SH-SY5Y (cell line): Measurements from ENCODE around the gene CASQ2.

ENCODE experiments used
- GATA2 ChIP-seq: IDR thresholded peaks from 2 replicates; pipeline ENCODE4 v1.6.1; 2011; ENCODE audit warnings: mild to moderate bottlenecking, low read depth, low read length
- GATA3 ChIP-seq: IDR thresholded peaks from 2 replicates; pipeline ENCODE4 v1.6.1; 2011; ENCODE audit warnings: low read depth, mild to moderate bottlenecking, low read length, moderate library complexity

- TF ChIP-seq GATA3 (no peak), GATA2 (no peak)
Observed at GRCh38 chr1:115655306-115655663, 113.2 kb downstream of the CASQ2 start.
